ENCODE results near the gene VWCE.

Gene VWCE

DNA sequence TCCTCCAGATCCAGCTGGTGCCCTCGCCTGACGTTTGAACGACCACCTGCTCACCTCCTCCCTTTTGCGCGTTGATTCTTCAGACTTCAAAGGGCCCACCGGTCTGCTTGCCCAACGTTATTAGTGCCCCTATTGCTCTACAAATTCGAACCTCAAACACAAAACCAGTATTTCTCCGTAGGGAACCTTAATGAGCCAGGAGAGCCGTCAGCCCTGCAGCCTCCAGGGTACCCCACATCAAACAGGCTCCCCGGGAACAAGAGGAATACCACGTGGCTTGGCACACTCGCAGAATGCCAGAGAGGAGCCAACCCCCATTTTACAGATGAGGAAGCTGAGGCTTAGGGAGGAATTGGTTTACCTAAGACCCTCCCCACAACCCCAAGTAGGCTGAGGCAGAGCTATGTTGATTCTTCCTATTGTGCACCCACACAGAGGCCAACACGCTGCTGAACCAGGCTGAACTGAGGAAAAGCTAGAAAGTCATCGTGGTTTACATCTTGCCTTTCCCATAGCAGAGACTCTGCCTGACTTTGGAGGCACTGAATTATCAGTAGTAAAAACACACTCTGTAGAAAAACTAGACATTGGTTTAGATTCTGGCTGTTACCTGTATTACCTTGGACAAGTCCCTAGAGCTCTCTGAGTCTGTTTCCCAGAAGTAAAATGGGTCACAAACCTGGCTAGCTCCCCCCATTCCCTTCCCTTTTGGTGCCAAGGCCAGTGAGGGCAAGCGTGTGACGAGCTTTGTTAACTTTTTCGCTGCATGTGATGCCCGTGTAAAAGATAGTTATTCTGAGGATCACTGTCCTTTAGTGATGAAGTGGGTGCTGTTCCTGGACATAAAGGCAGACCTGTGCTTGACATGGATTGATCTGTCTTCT lies 38.7 kb upstream of the VWCE start:
- H3K9me3 ChIP-seq (ENCODE audit: low read length) = no peaks in the 10 kb centered on the region
- H3K36me3 ChIP-seq (ENCODE audit: insufficient read depth, low read length) = peaks cover 17% of the 10 kb centered on the region
- peak overlapping the region; percentile 89 for H3K4me3 ChIP-seq (ENCODE audit: low read length)
- H2AFZ ChIP-seq (ENCODE audit: low read depth, low read length) = peak overlapping the region; percentile 70
- H3K27me3 ChIP-seq (ENCODE audit: insufficient read depth, low read length) = no peaks in the 10 kb centered on the region
- H3K4me1 ChIP-seq (ENCODE audit: insufficient read depth, low read length) = peaks cover 35% of the 10 kb centered on the region

- Histone ChIP-seq H2AFZ (ENCODE audit: low read depth, low read length) (peak within 1 kb of the TSS; percentile 70), H3K36me3 (ENCODE audit: insufficient read depth, low read length) (peaks cover 19% of the 10 kb centered on the region), H3K4me1 (ENCODE audit: insufficient read depth, low read length) (peaks cover 35% of the 10 kb centered on the region), H3K9me3 (ENCODE audit: low read length) (no peaks in the 10 kb centered on the region), H3K4me3 (ENCODE audit: low read length) (peak within 1 kb of the TSS; percentile 89), H3K27me3 (ENCODE audit: insufficient read depth, low read length) (no peaks in the 10 kb centered on the region)
Measured at GRCh38 chr11:61332797-61333549, 37.9 kb upstream of the VWCE start, which contains the start of the genes DDB1 and TKFC. DDB1 (minus strand) TSS chr11:61333105; CDS start chr11:61332968, 137 bp downstream. TKFC (plus strand) TSS chr11:61333228; CDS start chr11:61334729, 1,501 bp downstream.

DNA sequence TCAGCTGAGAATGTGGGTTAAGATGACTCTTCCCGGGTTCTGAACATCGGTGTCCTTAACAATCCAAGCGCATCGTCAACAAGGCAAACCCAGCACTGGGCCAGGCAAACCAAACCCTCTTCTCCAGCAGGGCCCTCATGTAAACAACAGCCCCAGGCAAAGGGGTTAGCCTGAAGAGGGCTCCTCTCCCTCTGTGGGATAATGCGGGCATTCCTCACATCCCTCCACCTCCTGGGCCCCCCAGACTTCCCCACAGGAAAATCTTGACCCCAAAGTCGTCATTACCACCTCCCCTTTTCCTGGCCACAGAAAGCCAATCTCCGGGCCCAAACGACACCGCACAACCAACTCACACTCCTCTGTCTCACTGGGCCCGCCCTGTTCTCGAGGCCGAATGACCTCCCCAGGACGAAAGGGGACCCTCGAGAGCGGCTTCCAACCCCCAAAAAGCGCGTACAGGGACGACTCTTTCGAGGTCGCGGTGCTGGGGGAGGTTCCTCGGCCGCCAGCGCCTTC lies 37.2 kb upstream of the VWCE start:
- H3K36me3 ChIP-seq (ENCODE audit: insufficient read depth, low read length) = peaks cover 26% of the 10 kb centered on the region
- peak overlapping the region; percentile 14 for H2AFZ ChIP-seq (ENCODE audit: low read depth, low read length)
- no peaks in the 10 kb centered on the region for H3K9me3 ChIP-seq (ENCODE audit: low read length)
- peak overlapping the region; percentile 89 for H3K4me3 ChIP-seq (ENCODE audit: low read length)
- no peaks in the 10 kb centered on the region for H3K27me3 ChIP-seq (ENCODE audit: insufficient read depth, low read length)
- H3K4me1 ChIP-seq (ENCODE audit: insufficient read depth, low read length) = peaks cover 35% of the 10 kb centered on the region

DNA sequence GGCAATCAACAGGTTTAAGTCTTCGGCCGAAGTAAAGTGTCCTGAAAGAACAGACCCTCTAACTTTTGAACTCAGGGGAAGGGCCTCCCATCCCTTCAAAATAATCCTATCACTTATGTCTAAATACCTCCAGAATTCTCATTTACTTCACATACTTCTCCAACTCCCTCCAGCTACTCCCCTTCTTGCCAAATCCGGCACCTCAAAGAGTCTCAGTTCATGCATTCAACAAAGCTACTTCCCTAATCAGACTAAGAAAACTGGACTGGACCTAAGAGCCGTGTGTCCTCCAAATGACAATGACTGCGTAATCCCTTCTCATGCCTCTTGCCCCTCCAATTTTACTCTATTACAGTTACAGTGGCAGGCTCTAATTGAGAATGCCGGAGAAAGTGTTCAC lies 36.5 kb upstream of the VWCE start:
- Histone ChIP-seq H3K36me3 (ENCODE audit: insufficient read depth, low read length) (peaks cover 31% of the 10 kb centered on the region), H3K9me3 (ENCODE audit: low read length) (no peaks in the 10 kb centered on the region), H3K4me1 (ENCODE audit: insufficient read depth, low read length) (peaks cover 35% of the 10 kb centered on the region), H2AFZ (ENCODE audit: low read depth, low read length) (no peak overlapping the region), H3K4me3 (ENCODE audit: low read length) (peak overlapping the region; percentile 89), H3K27me3 (ENCODE audit: insufficient read depth, low read length) (no peaks in the 10 kb centered on the region)

GRCh38 chr11:61329871-61330270 lies 34.8 kb upstream of the VWCE start:
- Histone ChIP-seq H3K4me3 (ENCODE audit: low read length) (no peak overlapping the region), H2AFZ (ENCODE audit: low read depth, low read length) (no peak overlapping the region), H3K9me3 (ENCODE audit: low read length) (no peaks in the 10 kb centered on the region), H3K4me1 (ENCODE audit: insufficient read depth, low read length) (peaks cover 26% of the 10 kb centered on the region), H3K36me3 (ENCODE audit: insufficient read depth, low read length) (peaks cover 48% of the 10 kb centered on the region), H3K27me3 (ENCODE audit: insufficient read depth, low read length) (no peaks in the 10 kb centered on the region)

GRCh38 chr11:61328351-61328750 lies 33.2 kb upstream of the VWCE start:
- Histone ChIP-seq H2AFZ (ENCODE audit: low read depth, low read length) (no peak overlapping the region), H3K4me3 (ENCODE audit: low read length) (no peak overlapping the region), H3K27me3 (ENCODE audit: insufficient read depth, low read length) (no peaks in the 10 kb centered on the region), H3K4me1 (ENCODE audit: insufficient read depth, low read length) (peaks cover 14% of the 10 kb centered on the region), H3K9me3 (ENCODE audit: low read length) (no peaks in the 10 kb centered on the region), H3K36me3 (ENCODE audit: insufficient read depth, low read length) (peaks cover 60% of the 10 kb centered on the region)

GRCh38 chr11:61327669-61328071 lies 32.6 kb upstream of the VWCE start:
- Histone ChIP-seq H3K4me1 (ENCODE audit: insufficient read depth, low read length) (peaks cover 14% of the 10 kb centered on the region), H3K36me3 (ENCODE audit: insufficient read depth, low read length) (peaks cover 67% of the 10 kb centered on the region), H3K27me3 (ENCODE audit: insufficient read depth, low read length) (no peaks in the 10 kb centered on the region), H3K4me3 (ENCODE audit: low read length) (no peak overlapping the region), H3K9me3 (ENCODE audit: low read length) (no peaks in the 10 kb centered on the region), H2AFZ (ENCODE audit: low read depth, low read length) (no peak overlapping the region)

GRCh38 chr11:61325649-61326414 lies 30.7 kb upstream of the VWCE start:
- H3K9me3 ChIP-seq (ENCODE audit: low read length) = no peaks in the 10 kb centered on the region
- peaks cover 84% of the 10 kb centered on the region for H3K36me3 ChIP-seq (ENCODE audit: insufficient read depth, low read length)
- no peak overlapping the region for H2AFZ ChIP-seq (ENCODE audit: low read depth, low read length)
- H3K4me3 ChIP-seq (ENCODE audit: low read length) = no peak overlapping the region
- H3K27me3 ChIP-seq (ENCODE audit: insufficient read depth, low read length) = no peaks in the 10 kb centered on the region
- no peaks in the 10 kb centered on the region for H3K4me1 ChIP-seq (ENCODE audit: insufficient read depth, low read length)

GRCh38 chr11:61315260-61315659 lies 20.1 kb upstream of the VWCE start:
- H3K27me3 ChIP-seq (ENCODE audit: insufficient read depth, low read length) = no peaks in the 10 kb centered on the region
- no peak overlapping the region for H3K4me3 ChIP-seq (ENCODE audit: low read length)
- H3K4me1 ChIP-seq (ENCODE audit: insufficient read depth, low read length) = no peaks in the 10 kb centered on the region
- no peaks in the 10 kb centered on the region for H3K9me3 ChIP-seq (ENCODE audit: low read length)
- H2AFZ ChIP-seq (ENCODE audit: low read depth, low read length) = no peak overlapping the region
- H3K36me3 ChIP-seq (ENCODE audit: insufficient read depth, low read length) = peaks cover 82% of the 10 kb centered on the region

- H3K4me3 ChIP-seq (ENCODE audit: low read length) = no peak overlapping the region
- H3K36me3 ChIP-seq (ENCODE audit: insufficient read depth, low read length) = peaks cover 95% of the 10 kb centered on the region
- no peak overlapping the region for H2AFZ ChIP-seq (ENCODE audit: low read depth, low read length)
- H3K27me3 ChIP-seq (ENCODE audit: insufficient read depth, low read length) = no peaks in the 10 kb centered on the region
- H3K9me3 ChIP-seq (ENCODE audit: low read length) = no peaks in the 10 kb centered on the region
- H3K4me1 ChIP-seq (ENCODE audit: insufficient read depth, low read length) = no peaks in the 10 kb centered on the region
Measured at GRCh38 chr11:61310749-61311148, 15.6 kb upstream of the VWCE start.

DNA sequence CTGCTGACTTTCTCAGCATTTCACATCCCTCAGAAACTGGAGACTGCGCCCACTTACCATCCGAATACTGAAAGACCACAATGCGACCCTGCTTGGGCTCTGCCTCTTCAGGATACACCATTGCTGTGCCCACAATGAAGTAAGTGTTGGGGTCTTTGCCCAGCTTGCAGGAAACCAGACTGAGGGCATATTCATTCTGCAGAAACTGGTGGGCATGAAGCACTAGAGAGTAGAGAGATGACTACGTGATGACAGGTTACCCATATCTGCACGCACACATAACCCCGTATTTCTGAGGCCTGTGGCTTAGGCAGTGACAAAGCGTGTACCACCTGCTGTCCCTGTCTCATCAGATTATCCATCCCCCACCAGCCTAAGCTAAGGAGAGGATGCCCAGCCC lies 14.6 kb upstream of the VWCE start:
- Histone ChIP-seq H3K4me3 (ENCODE audit: low read length) (no peak overlapping the region), H3K4me1 (ENCODE audit: insufficient read depth, low read length) (no peaks in the 10 kb centered on the region), H3K36me3 (ENCODE audit: insufficient read depth, low read length) (peaks cover 98% of the 10 kb centered on the region), H2AFZ (ENCODE audit: low read depth, low read length) (no peak overlapping the region), H3K9me3 (ENCODE audit: low read length) (no peaks in the 10 kb centered on the region), H3K27me3 (ENCODE audit: insufficient read depth, low read length) (no peaks in the 10 kb centered on the region)

- H3K36me3 ChIP-seq (ENCODE audit: insufficient read depth, low read length) = peaks cover 97% of the 10 kb centered on the region
Measured at GRCh38 chr11:61309141-61309540, 14.0 kb upstream of the VWCE start.

More at GRCh38 chr11:61309141-61309540, 14.0 kb upstream of the VWCE start:
- Histone ChIP-seq H3K4me1 (ENCODE audit: insufficient read depth, low read length) (no peaks in the 10 kb centered on the region), H3K27me3 (ENCODE audit: insufficient read depth, low read length) (no peaks in the 10 kb centered on the region), H2AFZ (ENCODE audit: low read depth, low read length) (no peak overlapping the region), H3K4me3 (ENCODE audit: low read length) (no peak overlapping the region), H3K9me3 (ENCODE audit: low read length) (no peaks in the 10 kb centered on the region)
